SJSA1 (cell line): ENCODE data around the gene CCDC3. TPM values are rescaled to one million over a fixed set of nuclear protein-coding genes. Genes with fewer than 3 reads are reported as not detected.

Source experiments
- DNase-seq, 2 experiments: peaks; one replicate each; pipeline ENCODE4 v3.0.0-alpha.2; 2015 to 2020; ENCODE audit warnings: low spot score in 2 of 2, low read depth in 1 of 2
- H3K27ac ChIP-seq: fragments of 250-450 bp; sonication (Bioruptor Pico); 2 replicates; pipeline ENCODE4 v1.5.1; 2020; ENCODE audit warnings: mild to moderate bottlenecking, moderate library complexity
- H3K27me3 ChIP-seq: fragments of 250-450 bp; sonication (Bioruptor Pico); replicated peaks from 2 replicates; pipeline ENCODE4 v1.5.1; 2020; ENCODE audit warnings: mild to moderate bottlenecking, moderate library complexity
- H3K36me3 ChIP-seq: fragments of 250-450 bp; sonication (Bioruptor Pico); 2 replicates; pipeline ENCODE4 v1.5.1; 2020; ENCODE audit warnings: mild to moderate bottlenecking
- H3K4me1 ChIP-seq: fragments of 250-450 bp; sonication (Bioruptor Pico); replicated peaks from 2 replicates; pipeline ENCODE4 v1.6.1; 2021; ENCODE audit warnings: mild to moderate bottlenecking
- H3K4me3 ChIP-seq: fragments of 250-450 bp; sonication (Bioruptor Pico); 2 replicates; pipeline ENCODE4 v1.5.1; 2020; ENCODE audit warnings: mild to moderate bottlenecking
- H3K9me3 ChIP-seq: fragments of 250-450 bp; sonication (Bioruptor Pico); replicated peaks from 2 replicates; pipeline ENCODE4 v1.5.1; 2020; ENCODE audit warnings: mild to moderate bottlenecking
- total RNA-seq: library from RNA; depleted of rRNA; stranded (reverse); fragments of >200 nt; shearing (Covaris generic); gene quantifications from 2 replicates; pipeline ENCODE4 v1.2.3, GENCODE V29; 2014

The CCDC3 gene
- total RNA-seq, 1 experiment from 2014 or later: 21.3 TPM

GRCh38 chr10:13023754-13024153 lies 22.2 kb upstream of the CCDC3 start:
- no peak overlapping the region for H3K27ac ChIP-seq
- no peak overlapping the region for H3K4me3 ChIP-seq

GRCh38 chr10:13019280-13019679 lies 17.8 kb upstream of the CCDC3 start:
- Histone ChIP-seq H3K36me3 (no peaks in the 10 kb centered on the region), H3K27ac (no peak overlapping the region), H3K27me3 (0 out of 2 replicates have a peak, but pooled peaks cover 4% of the 10 kb centered on the region), H3K4me3 (no peak overlapping the region), H3K9me3 (no peaks in the 10 kb centered on the region; the same call in 1 of the 2 replicates), H3K4me1 (no peaks in the 10 kb centered on the region)
- DNase-seq: no peak

More at GRCh38 chr10:13023754-13024153, 22.2 kb upstream of the CCDC3 start:
- no peaks in the 10 kb centered on the region; the same call in 1 of the 2 replicates for H3K9me3 ChIP-seq
- no peaks in the 10 kb centered on the region for H3K4me1 ChIP-seq
- 0 out of 2 replicates have a peak, but pooled peaks cover 4% of the 10 kb centered on the region for H3K27me3 ChIP-seq
- H3K36me3 ChIP-seq: no peaks in the 10 kb centered on the region
- DNase-seq: no peak

GRCh38 chr10:13018171-13018570 lies 16.7 kb upstream of the CCDC3 start:
- no peak overlapping the region for H3K27ac ChIP-seq
- no peak overlapping the region for H3K4me3 ChIP-seq
- no peaks in the 10 kb centered on the region for H3K36me3 ChIP-seq
- no peaks in the 10 kb centered on the region for H3K9me3 ChIP-seq
- 0 out of 2 replicates have a peak, but pooled peaks cover 4% of the 10 kb centered on the region for H3K27me3 ChIP-seq
- DNase-seq: peak in 1 of 2 experiments; percentile 4
- H3K4me1 ChIP-seq: no peaks in the 10 kb centered on the region

GRCh38 chr10:13016886-13017285 lies 15.4 kb upstream of the CCDC3 start:
- no peaks in the 10 kb centered on the region for H3K9me3 ChIP-seq
- no peak overlapping the region for H3K4me3 ChIP-seq
- peaks cover 4% of the 10 kb centered on the region; the same call in 1 of the 2 replicates for H3K27me3 ChIP-seq
- no peak for DNase-seq
- H3K4me1 ChIP-seq: no peaks in the 10 kb centered on the region
- H3K27ac ChIP-seq: no peak overlapping the region
- no peaks in the 10 kb centered on the region for H3K36me3 ChIP-seq

- no peak for DNase-seq
- Histone ChIP-seq H3K27ac (no peak overlapping the region), H3K27me3 (peaks cover 4% of the 10 kb centered on the region; the same call in 1 of the 2 replicates), H3K9me3 (no peaks in the 10 kb centered on the region), H3K36me3 (no peaks in the 10 kb centered on the region), H3K4me3 (no peak overlapping the region), H3K4me1 (no peaks in the 10 kb centered on the region)
These were observed 14.9 kb upstream of the CCDC3 start for GRCh38 chr10:13016426-13016825.

GRCh38 chr10:13006037-13006436 lies 4.5 kb upstream of the CCDC3 start:
- Histone ChIP-seq H3K4me1 (peaks cover 4% of the 10 kb centered on the region), H3K4me3 (no peak overlapping the region), H3K27ac (no peak overlapping the region), H3K9me3 (no peaks in the 10 kb centered on the region; the same call in 1 of the 2 replicates), H3K27me3 (no peaks in the 10 kb centered on the region), H3K36me3 (no peaks in the 10 kb centered on the region; the same call in 1 of the 2 replicates)
- DNase-seq: no peak

- Histone ChIP-seq H3K36me3 (no peaks in the 10 kb centered on the region; the same call in 1 of the 2 replicates), H3K27ac (no peak overlapping the region), H3K27me3 (no peaks in the 10 kb centered on the region), H3K9me3 (no peaks in the 10 kb centered on the region; the same call in 1 of the 2 replicates), H3K4me3 (no peak overlapping the region), H3K4me1 (peaks cover 10% of the 10 kb centered on the region)
- DNase-seq: no peak
These were observed 2.2 kb upstream of the CCDC3 start for GRCh38 chr10:13003759-13004158.

- H3K27me3 ChIP-seq: no peaks in the 10 kb centered on the region
- DNase-seq: no peak
- H3K4me1 ChIP-seq: peaks cover 10% of the 10 kb centered on the region
- no peak overlapping the region for H3K4me3 ChIP-seq
- no peak overlapping the region for H3K27ac ChIP-seq
- no peaks in the 10 kb centered on the region; the same call in 1 of the 2 replicates for H3K36me3 ChIP-seq
- no peaks in the 10 kb centered on the region; the same call in 1 of the 2 replicates for H3K9me3 ChIP-seq
These were observed 1.5 kb upstream of the CCDC3 start for GRCh38 chr10:13003004-13003403.

GRCh38 chr10:13001887-13002212 lies 337 bp upstream of the CCDC3 start:
- Histone ChIP-seq H3K4me3 (peak overlapping the region; percentile 55), H3K9me3 (no peaks in the 10 kb centered on the region; the same call in 1 of the 2 replicates), H3K27ac (no peak overlapping the region), H3K36me3 (no peaks in the 10 kb centered on the region; the same call in 1 of the 2 replicates), H3K4me1 (peaks cover 10% of the 10 kb centered on the region), H3K27me3 (no peaks in the 10 kb centered on the region)
- DNase-seq: peak in 1 of 2 experiments; percentile 5

- no peak overlapping the region for H3K4me3 ChIP-seq
These were observed 1.1 kb downstream of the CCDC3 start for GRCh38 chr10:13000431-13000830.

GRCh38 chr10:12999849-13000248 lies 1.7 kb downstream of the CCDC3 start:
- no peak overlapping the region for H3K4me3 ChIP-seq
- H3K36me3 ChIP-seq: no peaks in the 10 kb centered on the region
- no peak overlapping the region for H3K27ac ChIP-seq
- no peak for DNase-seq
- H3K4me1 ChIP-seq: peaks cover 10% of the 10 kb centered on the region
- H3K9me3 ChIP-seq: no peaks in the 10 kb centered on the region; the same call in 1 of the 2 replicates
- H3K27me3 ChIP-seq: no peaks in the 10 kb centered on the region

More at GRCh38 chr10:13000431-13000830, 1.1 kb downstream of the CCDC3 start:
- Histone ChIP-seq H3K27me3 (no peaks in the 10 kb centered on the region), H3K9me3 (no peaks in the 10 kb centered on the region; the same call in 1 of the 2 replicates), H3K36me3 (no peaks in the 10 kb centered on the region), H3K27ac (no peak overlapping the region), H3K4me1 (peaks cover 10% of the 10 kb centered on the region)
- DNase-seq: no peak

- H3K4me1 ChIP-seq: peaks cover under 1% of the 10 kb centered on the region; the same call in 1 of the 2 replicates
- H3K27me3 ChIP-seq: no peaks in the 10 kb centered on the region
- no peak overlapping the region for H3K27ac ChIP-seq
- no peak for DNase-seq
- H3K4me3 ChIP-seq: no peak overlapping the region
- H3K9me3 ChIP-seq: no peaks in the 10 kb centered on the region
- H3K36me3 ChIP-seq: no peaks in the 10 kb centered on the region
These were observed 6.1 kb downstream of the CCDC3 start for GRCh38 chr10:12995425-12995861.

- Histone ChIP-seq H3K4me1 (no peaks in the 10 kb centered on the region), H3K27me3 (no peaks in the 10 kb centered on the region), H3K4me3 (no peak overlapping the region), H3K9me3 (no peaks in the 10 kb centered on the region), H3K36me3 (no peaks in the 10 kb centered on the region), H3K27ac (no peak overlapping the region)
- DNase-seq: no peak
These were observed 7.9 kb downstream of the CCDC3 start for GRCh38 chr10:12993595-12993994.

GRCh38 chr10:12985347-12985746 lies 16.2 kb downstream of the CCDC3 start:
- peaks cover 2% of the 10 kb centered on the region; the same call in 1 of the 2 replicates for H3K9me3 ChIP-seq
- no peaks in the 10 kb centered on the region for H3K27me3 ChIP-seq
- peaks cover 25% of the 10 kb centered on the region for H3K4me1 ChIP-seq
- H3K4me3 ChIP-seq: no peak overlapping the region
- H3K36me3 ChIP-seq: no peaks in the 10 kb centered on the region
- H3K27ac ChIP-seq: no peak overlapping the region; the same call in 1 of the 2 replicates
- DNase-seq: no peak
